ENCODE results near the gene THRAP3.
A peak's percentile ranks its signal among the peaks of the same experiment; 100 is the strongest.

Gene THRAP3

GRCh38 chr1:36286802-36287201 lies 62.6 kb downstream of the THRAP3 start:
- H3K4me3 ChIP-seq (ENCODE audit: low read length) = no peak overlapping the region
- no peak for TF ChIP-seq CTCF (IDR thresholded peaks at IDR 0.05; ENCODE audit: insufficient read depth, low read depth, low read length, missing control alignments)
- DNase-seq (ENCODE audit: low read depth) = no peak

- H3K4me3 ChIP-seq (ENCODE audit: low read length) = no peak overlapping the region
- DNase-seq (ENCODE audit: low read depth) = no peak
- no peak for TF ChIP-seq CTCF (IDR thresholded peaks at IDR 0.05; ENCODE audit: insufficient read depth, low read depth, low read length, missing control alignments)
These were observed 63.4 kb downstream of the THRAP3 start for GRCh38 chr1:36287595-36287994.

- H3K4me3 ChIP-seq (ENCODE audit: low read length) = no peak overlapping the region
- no peak for TF ChIP-seq CTCF (IDR thresholded peaks at IDR 0.05; ENCODE audit: insufficient read depth, low read depth, low read length, missing control alignments)
- DNase-seq (ENCODE audit: low read depth) = no peak
These were observed 71.1 kb downstream of the THRAP3 start for GRCh38 chr1:36295390-36295789.

GRCh38 chr1:36297062-36297461 lies 72.8 kb downstream of the THRAP3 start:
- no peak for TF ChIP-seq CTCF (IDR thresholded peaks at IDR 0.05; ENCODE audit: insufficient read depth, low read depth, low read length, missing control alignments)
- peak; percentile 45 for DNase-seq (ENCODE audit: low read depth)
- H3K4me3 ChIP-seq (ENCODE audit: low read length) = no peak overlapping the region

GRCh38 chr1:36298640-36299039 lies 74.4 kb downstream of the THRAP3 start:
- no peak for DNase-seq (ENCODE audit: low read depth)
- no peak overlapping the region for H3K4me3 ChIP-seq (ENCODE audit: low read length)
- no peak for TF ChIP-seq CTCF (IDR thresholded peaks at IDR 0.05; ENCODE audit: insufficient read depth, low read depth, low read length, missing control alignments)

GRCh38 chr1:36300526-36300925 lies 76.3 kb downstream of the THRAP3 start:
- DNase-seq (ENCODE audit: low read depth) = peak; percentile 85
- H3K4me3 ChIP-seq (ENCODE audit: low read length) = no peak overlapping the region
- TF ChIP-seq CTCF (IDR thresholded peaks at IDR 0.05; ENCODE audit: insufficient read depth, low read depth, low read length, missing control alignments) = no peak

GRCh38 chr1:36301220-36301619 lies 77.0 kb downstream of the THRAP3 start:
- H3K4me3 ChIP-seq (ENCODE audit: low read length) = no peak overlapping the region
- no peak for TF ChIP-seq CTCF (IDR thresholded peaks at IDR 0.05; ENCODE audit: insufficient read depth, low read depth, low read length, missing control alignments)
- no peak for DNase-seq (ENCODE audit: low read depth)

Measured in epithelial cell of esophagus (primary cell).